Measurements from ENCODE around the gene UQCRQ.

The UQCRQ gene

GRCh38 chr5:132876020-132876759 is 9.7 kb downstream of the UQCRQ start (continued):
- TF ChIP-seq, protein P1, sequence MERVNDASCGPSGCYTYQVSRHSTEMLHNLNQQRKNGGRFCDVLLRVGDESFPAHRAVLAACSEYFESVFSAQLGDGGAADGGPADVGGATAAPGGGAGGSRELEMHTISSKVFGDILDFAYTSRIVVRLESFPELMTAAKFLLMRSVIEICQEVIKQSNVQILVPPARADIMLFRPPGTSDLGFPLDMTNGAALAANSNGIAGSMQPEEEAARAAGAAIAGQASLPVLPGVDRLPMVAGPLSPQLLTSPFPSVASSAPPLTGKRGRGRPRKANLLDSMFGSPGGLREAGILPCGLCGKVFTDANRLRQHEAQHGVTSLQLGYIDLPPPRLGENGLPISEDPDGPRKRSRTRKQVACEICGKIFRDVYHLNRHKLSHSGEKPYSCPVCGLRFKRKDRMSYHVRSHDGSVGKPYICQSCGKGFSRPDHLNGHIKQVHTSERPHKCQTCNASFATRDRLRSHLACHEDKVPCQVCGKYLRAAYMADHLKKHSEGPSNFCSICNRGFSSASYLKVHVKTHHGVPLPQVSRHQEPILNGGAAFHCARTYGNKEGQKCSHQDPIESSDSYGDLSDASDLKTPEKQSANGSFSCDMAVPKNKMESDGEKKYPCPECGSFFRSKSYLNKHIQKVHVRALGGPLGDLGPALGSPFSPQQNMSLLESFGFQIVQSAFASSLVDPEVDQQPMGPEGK (CRISPR knock-in tag; IDR thresholded peaks at IDR 0.05; ENCODE audit: borderline replicate concordance), result no peak
- TF ChIP-seq ZFP30 (CRISPR knock-in tag; IDR thresholded peaks at IDR 0.05), result no peak

- TF ChIP-seq ZNF70 (CRISPR knock-in tag; IDR thresholded peaks at IDR 0.05) (no peak), ZC3H10 (CRISPR knock-in tag; IDR thresholded peaks at IDR 0.05) (no peak), TOX (CRISPR knock-in tag; IDR thresholded peaks at IDR 0.05; ENCODE audit: borderline replicate concordance) (no peak), TCF4 (CRISPR knock-in tag; IDR thresholded peaks at IDR 0.05; ENCODE audit: borderline replicate concordance) (no peak)
- ATAC-seq, result no peak
Observed at GRCh38 chr5:132877466-132877865, 11.0 kb downstream of the UQCRQ start.

- ATAC-seq, result peak; percentile 47; the same call in 2 of the 3 replicates
- no peak for TF ChIP-seq ZNF70 (CRISPR knock-in tag; IDR thresholded peaks at IDR 0.05)
- TF ChIP-seq, protein P2, sequence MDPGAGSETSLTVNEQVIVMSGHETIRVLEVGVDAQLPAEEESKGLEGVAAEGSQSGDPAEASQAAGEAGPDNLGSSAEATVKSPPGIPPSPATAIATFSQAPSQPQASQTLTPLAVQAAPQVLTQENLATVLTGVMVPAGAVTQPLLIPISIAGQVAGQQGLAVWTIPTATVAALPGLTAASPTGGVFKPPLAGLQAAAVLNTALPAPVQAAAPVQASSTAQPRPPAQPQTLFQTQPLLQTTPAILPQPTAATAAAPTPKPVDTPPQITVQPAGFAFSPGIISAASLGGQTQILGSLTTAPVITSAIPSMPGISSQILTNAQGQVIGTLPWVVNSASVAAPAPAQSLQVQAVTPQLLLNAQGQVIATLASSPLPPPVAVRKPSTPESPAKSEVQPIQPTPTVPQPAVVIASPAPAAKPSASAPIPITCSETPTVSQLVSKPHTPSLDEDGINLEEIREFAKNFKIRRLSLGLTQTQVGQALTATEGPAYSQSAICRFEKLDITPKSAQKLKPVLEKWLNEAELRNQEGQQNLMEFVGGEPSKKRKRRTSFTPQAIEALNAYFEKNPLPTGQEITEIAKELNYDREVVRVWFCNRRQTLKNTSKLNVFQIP (CRISPR knock-in tag; IDR thresholded peaks at IDR 0.05; ENCODE audit: borderline replicate concordance, low read depth), result no peak
- TF ChIP-seq, protein P1 (CRISPR knock-in tag; IDR thresholded peaks at IDR 0.05; ENCODE audit: borderline replicate concordance), result no peak
- TF ChIP-seq ZNF8 (CRISPR knock-in tag; IDR thresholded peaks at IDR 0.05), result no peak
Observed at GRCh38 chr5:132877938-132878337, 11.5 kb downstream of the UQCRQ start.

- ATAC-seq, result peak; percentile 94
Observed at GRCh38 chr5:132883261-132883834, 16.9 kb downstream of the UQCRQ start.

DNA sequence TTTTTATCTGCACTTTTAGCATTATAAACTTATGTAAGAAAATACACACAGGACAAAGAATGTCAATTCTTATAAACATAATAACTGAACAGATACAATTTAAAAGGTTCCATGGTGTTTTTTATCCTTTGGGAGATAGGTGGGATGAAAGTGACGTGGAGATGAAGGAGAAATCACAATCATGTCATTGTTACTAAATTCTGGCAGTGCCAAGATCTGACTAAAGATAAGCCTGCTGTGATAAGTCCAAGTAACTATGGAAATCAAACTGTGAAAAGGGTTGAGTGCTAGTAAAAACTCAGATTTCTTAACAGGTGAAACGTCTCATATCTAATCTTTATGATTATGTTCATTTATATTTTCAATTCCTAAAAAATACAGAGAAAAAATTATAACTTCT is 18.1 kb downstream of the UQCRQ start:
- no peak for ATAC-seq
- no peak for TF ChIP-seq GLIS3 (CRISPR knock-in tag; IDR thresholded peaks at IDR 0.05)
- TF ChIP-seq, protein P3, sequence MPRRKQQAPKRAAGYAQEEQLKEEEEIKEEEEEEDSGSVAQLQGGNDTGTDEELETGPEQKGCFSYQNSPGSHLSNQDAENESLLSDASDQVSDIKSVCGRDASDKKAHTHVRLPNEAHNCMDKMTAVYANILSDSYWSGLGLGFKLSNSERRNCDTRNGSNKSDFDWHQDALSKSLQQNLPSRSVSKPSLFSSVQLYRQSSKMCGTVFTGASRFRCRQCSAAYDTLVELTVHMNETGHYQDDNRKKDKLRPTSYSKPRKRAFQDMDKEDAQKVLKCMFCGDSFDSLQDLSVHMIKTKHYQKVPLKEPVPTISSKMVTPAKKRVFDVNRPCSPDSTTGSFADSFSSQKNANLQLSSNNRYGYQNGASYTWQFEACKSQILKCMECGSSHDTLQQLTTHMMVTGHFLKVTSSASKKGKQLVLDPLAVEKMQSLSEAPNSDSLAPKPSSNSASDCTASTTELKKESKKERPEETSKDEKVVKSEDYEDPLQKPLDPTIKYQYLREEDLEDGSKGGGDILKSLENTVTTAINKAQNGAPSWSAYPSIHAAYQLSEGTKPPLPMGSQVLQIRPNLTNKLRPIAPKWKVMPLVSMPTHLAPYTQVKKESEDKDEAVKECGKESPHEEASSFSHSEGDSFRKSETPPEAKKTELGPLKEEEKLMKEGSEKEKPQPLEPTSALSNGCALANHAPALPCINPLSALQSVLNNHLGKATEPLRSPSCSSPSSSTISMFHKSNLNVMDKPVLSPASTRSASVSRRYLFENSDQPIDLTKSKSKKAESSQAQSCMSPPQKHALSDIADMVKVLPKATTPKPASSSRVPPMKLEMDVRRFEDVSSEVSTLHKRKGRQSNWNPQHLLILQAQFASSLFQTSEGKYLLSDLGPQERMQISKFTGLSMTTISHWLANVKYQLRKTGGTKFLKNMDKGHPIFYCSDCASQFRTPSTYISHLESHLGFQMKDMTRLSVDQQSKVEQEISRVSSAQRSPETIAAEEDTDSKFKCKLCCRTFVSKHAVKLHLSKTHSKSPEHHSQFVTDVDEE (CRISPR knock-in tag; IDR thresholded peaks at IDR 0.05), result no peak
- no peak for TF ChIP-seq ZC3H10 (CRISPR knock-in tag; IDR thresholded peaks at IDR 0.05)
- TF ChIP-seq CSRNP3 (CRISPR knock-in tag; IDR thresholded peaks at IDR 0.05), result no peak
- TF ChIP-seq ZFP3 (CRISPR knock-in tag; IDR thresholded peaks at IDR 0.05), result no peak
- TF ChIP-seq ARNTL (CRISPR knock-in tag; IDR thresholded peaks at IDR 0.05; ENCODE audit: borderline replicate concordance, low read depth), result no peak
- TF ChIP-seq SNAI2 (CRISPR knock-in tag; IDR thresholded peaks at IDR 0.05), result no peak
- TF ChIP-seq, protein P1 (CRISPR knock-in tag; IDR thresholded peaks at IDR 0.05; ENCODE audit: borderline replicate concordance), result no peak
- TF ChIP-seq, protein P4, sequence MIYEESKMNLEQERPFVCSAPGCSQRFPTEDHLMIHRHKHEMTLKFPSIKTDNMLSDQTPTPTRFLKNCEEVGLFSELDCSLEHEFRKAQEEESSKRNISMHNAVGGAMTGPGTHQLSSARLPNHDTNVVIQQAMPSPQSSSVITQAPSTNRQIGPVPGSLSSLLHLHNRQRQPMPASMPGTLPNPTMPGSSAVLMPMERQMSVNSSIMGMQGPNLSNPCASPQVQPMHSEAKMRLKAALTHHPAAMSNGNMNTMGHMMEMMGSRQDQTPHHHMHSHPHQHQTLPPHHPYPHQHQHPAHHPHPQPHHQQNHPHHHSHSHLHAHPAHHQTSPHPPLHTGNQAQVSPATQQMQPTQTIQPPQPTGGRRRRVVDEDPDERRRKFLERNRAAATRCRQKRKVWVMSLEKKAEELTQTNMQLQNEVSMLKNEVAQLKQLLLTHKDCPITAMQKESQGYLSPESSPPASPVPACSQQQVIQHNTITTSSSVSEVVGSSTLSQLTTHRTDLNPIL (CRISPR knock-in tag; IDR thresholded peaks at IDR 0.05; ENCODE audit: low read depth), result no peak
- TF ChIP-seq RARB (CRISPR knock-in tag; IDR thresholded peaks at IDR 0.05), result no peak

More at GRCh38 chr5:132883261-132883834, 16.9 kb downstream of the UQCRQ start:
- TF ChIP-seq TCF4 (CRISPR knock-in tag; IDR thresholded peaks at IDR 0.05; ENCODE audit: borderline replicate concordance) (no peak), ZNF565 (CRISPR knock-in tag; conservative IDR thresholded peaks at IDR 0.05; ENCODE audit: low read depth) (no peak), OSR1 (CRISPR knock-in tag; IDR thresholded peaks at IDR 0.05) (no peak), ZC3H10 (CRISPR knock-in tag; IDR thresholded peaks at IDR 0.05) (no peak), TOX (CRISPR knock-in tag; IDR thresholded peaks at IDR 0.05; ENCODE audit: borderline replicate concordance) (no peak), ZNF8 (CRISPR knock-in tag; IDR thresholded peaks at IDR 0.05) (no peak)

Measured in SK-N-SH treated with all-trans-retinoic acid at 6 μM for 48 hours (cell line).